Lung microvascular endothelial cell (primary cell): ENCODE results near the gene PCSK6. TPM values are rescaled to one million over a fixed set of nuclear protein-coding genes. Genes with fewer than 3 reads are reported as not detected.
A peak's percentile ranks its signal among the peaks of the same experiment; 100 is the strongest.

Source experiments
- DNase-seq, 2 donors: peaks; one replicate each; pipeline versions ENCODE4 v3.0.0 to v3.0.0-alpha.2; 2010; ENCODE audit warnings: low read depth in 2 of 2
- total RNA-seq: library from RNA; depleted of rRNA; stranded (reverse); fragments of >200 nt; gene quantifications from 2 replicates; pipeline ENCODE4 v1.2.1, GENCODE V29; 2014

PCSK6 gene
- total RNA-seq, 1 donor from 2014 or later, result 38.9 TPM

DNA sequence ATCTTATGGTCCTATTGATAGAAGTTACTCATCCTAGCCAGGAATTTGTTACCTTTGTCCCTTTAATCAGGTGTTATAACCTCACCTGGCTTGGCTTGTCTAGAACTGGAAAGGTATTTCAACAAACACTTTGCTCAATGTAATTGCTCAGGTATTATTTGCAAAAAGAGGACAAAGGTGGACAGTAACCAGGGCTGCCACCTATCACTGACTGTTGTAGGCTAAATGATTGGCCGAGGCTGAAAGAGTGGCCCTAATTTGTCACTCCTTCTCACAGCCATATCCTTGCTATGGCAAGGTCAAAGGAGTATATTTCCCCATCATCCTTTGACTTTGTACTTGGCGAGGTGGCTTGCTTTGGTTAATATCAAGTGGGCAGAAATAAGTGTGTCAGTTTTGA is 209.5 kb downstream of the PCSK6 start:
- no peak for DNase-seq

DNA sequence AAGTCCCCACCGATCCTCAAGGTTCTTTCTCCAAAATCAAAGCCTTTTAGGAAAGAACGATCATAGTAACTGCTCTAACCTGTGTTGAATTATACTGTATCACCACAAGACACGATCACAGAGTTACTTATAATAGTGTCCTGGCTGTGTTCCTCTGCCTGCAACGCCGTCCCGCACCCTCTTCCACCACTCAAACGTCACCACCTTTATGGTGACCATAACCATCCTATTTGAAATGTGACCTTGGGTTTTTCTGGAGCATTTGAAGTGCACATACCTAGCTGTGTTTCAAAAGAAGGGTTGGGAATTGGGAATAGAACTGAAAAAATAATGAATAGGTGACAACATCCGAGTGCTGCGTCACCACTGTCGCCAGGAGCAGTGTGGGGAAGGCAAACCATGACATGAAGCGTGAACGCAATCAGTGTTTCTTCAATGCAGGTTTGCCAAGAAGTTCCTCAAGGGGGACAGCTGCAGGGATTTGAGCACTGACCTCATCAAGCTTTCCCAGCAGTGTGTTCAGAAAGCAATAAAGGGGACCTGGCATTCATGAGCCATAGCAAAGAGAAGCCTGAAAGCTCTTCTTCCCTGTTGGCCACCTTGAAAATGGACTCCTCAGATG is 211.5 kb downstream of the PCSK6 start:
- DNase-seq, result no peak

DNA sequence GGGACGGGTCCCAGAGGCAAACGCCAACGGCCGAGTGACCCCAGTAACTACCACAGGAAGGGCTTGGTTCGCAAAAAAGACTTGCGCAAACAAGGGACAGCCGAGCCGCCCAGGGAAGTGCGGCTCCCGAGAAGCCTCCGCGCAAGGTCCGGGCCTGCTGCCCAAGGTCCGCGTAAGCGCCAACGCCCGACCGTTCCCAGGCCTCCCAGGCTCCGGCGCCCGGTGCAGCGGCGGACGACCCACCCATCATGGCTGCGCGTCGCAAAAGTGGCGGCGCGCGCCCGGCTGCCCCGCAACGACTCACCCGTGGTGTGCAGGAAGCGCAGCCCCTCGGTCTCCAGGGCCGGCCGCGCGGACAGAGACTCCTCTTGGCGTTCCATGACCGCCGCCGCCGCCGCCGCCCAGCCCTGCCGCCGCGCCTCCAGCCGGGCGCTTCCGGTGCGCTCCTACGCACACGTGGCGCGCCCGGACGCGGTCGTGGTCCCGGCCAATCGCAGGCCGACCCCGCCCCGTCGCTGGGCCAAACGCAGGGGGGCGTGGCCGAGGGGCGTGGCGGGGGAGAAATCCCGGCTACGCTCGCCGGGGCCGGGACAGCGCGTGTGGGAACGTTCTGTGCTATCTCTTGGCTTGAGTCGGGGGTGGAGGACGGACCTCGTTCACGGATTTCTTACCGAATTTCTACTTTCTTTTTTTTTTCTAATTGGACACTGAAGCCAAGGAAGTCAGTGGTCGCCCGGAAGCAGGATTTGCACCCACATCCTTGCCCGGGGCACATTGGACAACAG is 212.3 kb downstream of the PCSK6 start, which contains the start of gene SELENOS:
Gene SELENOS, minus strand, starts transcription at position 448 of the 785 bp plus-strand sequence. Its CDS starts 68 bp downstream, at position 380.
- peak; percentile 93 to 95 for DNase-seq

DNA sequence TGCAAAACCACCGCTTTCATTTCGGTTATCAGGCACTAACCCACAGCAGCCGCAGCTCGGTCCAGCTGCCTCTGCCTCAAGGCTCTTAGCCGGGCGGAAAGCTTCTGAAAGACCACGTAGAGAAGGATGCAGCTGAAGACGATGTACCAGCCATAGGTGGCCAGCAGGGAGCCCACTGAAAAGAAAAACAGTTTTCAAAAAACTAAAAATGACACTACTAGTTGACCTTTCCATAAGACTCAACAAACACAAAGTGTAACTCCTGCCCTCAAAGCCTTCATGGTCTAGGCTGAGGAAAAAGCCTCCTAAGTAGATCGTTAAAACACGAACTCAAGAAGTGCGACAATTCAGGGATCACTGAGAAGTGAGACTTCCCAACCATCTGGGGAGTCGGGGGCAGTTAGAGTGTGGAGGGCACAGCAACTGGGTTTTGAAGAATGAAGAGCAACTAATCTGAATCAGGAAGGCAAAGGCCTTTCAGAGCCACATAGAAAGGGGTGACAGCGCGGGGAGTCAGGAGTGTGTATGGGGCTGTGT is 212.9 kb downstream of the PCSK6 start:
- DNase-seq, result peak; percentile 40 to 62

DNA sequence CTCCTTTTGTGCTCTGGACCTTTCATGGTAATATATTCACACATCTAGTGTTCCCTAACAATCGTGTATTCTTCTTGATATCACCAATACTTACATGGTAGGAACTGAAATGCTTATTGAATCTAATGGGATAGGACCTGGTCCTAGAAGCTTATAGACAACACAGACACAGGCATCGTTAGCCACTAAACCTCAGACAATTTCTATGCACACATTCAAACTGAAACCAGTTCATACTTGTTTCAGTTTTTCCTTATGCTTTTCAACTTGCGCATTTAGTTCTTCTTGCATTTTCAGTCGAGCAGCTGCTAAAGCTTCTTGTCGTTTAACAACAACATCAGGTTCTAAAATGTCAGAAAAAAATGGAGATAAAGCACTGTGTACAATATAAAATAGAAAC is 214.5 kb downstream of the PCSK6 start:
- DNase-seq, result no peak

DNA sequence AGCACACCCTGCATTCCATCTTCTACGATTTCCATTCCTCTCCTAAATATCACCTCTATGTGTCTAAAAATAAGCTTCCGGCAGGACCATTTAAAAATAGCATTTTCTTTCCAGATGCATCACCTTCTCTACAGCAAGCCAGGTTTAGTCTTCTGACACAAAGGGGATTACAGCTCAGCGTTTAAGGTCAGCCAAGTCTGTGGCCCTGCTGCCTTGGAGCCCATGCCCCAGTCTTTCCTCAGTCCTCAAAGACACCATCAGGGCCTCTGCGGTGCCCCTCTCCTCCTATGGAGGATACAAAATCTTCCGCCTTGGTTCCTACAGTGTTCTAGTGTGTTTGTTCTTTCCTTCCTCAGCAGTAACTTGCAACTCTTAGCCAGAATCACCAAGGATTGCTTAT is 216.0 kb downstream of the PCSK6 start:
- DNase-seq, result no peak

DNA sequence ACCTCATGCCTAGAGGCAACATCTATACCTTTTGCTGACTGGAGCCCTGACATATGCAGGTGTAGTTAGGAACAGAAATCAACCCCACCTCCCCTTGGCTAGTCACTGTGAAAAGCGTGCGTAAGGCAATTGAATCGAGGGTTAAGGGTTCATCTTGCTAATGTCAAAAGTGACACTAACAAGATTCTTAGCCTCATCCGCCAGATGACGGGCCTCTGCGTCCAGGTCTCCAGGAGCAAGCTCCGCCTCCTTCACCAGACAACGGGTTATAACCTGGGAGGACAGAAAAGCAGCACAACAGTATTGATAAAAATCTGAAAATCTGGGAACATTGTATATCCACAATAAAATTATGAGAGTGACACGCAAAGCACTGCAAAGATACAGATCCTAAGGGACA is 216.9 kb downstream of the PCSK6 start:
- DNase-seq, result no peak

DNA sequence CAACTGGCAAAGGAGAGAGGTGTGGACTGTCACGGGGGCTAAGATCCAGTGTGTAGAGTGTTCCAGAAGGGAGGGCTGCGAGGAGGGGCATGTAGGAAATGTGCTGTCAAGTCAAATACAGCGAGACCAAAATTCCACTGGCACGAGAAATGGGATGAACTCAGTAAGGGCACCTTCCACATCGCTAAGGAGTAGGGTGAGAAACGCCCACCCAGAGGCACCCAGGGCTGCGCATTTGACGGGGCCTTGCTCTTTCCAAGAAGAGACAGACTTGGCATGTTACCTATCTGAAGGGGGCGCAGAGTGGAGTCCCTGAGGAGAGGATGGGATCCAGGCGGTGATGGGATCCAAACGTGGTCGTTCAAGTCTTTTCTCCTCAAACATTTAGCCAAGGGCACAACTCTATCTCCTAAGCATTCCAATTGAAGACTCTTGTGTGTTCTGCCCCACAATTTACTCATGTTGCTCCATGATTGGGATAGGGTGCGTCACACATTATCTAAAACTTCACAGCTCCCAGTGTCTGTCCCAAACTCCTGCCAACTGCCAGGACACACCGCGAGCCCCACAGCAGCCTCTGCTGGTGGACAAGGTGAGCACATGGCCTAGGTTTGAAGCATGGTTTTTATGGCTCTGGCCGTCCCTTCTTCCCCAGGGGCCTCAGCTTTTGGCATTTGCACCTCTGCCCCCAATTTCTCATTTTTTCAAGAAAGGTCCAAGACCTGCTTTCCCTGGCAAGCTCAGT is 219.9 kb downstream of the PCSK6 start:
- DNase-seq, result peak; percentile 26 to 46

DNA sequence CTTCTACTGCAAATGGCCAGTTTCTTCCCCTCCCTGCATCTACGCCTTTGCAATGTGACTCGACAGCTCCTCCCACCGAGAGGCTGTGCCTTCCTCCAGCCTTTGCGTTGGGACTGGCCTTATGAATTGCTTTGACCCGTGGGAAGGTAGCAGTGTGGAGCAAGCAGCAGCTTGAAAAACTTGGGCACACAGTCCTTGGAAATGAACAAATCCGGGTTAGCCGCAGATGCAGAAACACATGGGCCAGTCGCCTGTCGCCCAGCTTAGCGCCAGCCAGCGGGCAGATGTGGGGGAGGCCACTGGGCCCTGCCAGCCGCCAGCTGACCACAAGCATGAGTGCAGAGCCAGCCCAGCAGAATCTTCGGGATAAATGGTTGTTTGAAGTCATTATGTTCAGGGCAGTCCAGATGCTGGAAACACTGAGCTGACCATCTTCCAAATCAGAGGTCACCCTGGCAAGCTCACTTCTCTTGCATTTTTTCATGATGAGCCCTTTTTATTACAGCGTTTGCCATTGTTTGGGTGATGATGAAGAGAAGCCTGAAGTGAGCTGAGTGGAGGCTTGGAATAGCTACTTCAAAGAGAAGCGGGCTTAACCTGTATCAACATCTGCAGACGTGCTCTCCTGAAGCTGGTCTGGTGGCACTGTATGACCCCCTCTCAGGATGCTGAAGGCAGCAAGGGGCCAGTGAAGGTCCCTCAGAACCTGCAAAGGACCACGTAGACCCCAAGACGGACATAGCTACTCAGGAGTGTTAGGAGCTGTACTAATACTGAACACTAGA is 222.0 kb downstream of the PCSK6 start:
- peak in 1 of 2 donors; percentile 33 for DNase-seq

DNA sequence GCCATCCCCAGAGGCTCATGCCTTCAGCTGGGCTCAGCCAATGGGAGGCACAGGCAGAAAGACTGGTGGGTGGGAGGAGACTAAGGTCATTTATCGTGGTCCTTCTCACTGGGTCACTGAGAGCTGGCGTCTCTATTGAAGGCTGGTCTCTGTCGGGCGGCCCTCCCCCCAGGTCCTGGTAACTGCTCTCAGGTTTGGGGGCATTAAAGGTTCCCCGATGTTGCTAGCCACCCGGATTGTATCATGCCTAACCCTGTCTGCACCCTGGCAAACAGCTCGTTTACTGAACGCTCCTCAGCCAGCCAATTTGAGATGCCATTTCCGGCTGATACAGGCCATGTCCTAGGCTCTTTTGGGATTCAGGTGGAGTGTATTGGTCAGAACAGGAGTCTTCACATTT is 222.7 kb downstream of the PCSK6 start:
- DNase-seq, result no peak

DNA sequence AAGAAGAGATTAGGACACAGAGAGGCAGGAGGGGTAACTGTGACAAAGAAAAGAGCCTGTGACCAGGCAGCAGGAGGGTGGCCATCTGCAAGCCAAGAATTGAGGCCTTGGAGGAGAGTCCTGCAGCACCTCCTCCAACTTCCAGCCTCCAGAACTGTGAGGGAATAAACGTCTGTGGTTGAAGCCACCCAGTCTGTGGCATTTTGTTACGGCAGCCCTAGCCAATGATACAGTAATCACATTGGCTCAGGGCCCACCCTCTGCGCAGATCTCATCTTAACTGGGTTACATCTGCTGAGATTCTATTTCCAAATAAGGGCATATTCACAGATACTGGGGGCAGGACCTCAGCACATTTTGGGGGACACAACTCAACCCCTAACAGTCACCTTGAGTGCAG is 223.5 kb downstream of the PCSK6 start:
- DNase-seq, result no peak

DNA sequence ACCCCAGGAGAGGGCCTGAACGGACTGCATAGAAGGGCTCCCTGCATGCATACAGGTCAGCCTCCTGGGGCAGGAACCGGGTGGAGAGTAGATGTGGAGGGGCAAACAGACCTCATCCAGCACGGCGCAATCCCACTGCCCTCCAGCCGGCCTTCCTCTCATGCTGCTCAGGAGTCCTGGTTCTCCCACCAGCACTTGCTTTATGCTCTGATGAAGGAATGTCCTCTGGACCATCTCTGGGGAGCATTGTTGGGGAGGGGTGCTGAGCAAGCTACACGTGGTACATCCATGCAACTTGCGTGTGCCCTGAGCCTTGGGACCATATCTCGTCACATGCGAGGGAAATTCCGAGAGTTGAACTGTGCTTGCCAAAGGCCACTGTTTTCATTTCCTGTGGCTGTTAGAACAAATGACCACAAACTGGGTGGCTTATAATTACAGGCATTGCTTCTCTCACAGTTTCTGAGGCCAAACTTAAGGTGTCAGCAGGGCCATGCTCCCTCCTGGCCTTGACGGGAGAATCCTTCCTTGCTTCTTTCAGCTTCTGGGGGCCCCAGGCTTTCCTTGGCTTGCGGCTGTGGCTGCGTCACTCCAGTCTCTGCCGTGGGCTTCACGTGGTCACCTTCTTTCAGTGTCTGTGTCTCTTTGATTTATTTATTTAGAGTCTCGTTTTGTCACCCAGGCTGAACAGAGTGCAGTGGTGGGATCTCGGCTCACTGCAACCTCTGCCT is 224.4 kb downstream of the PCSK6 start:
- DNase-seq, result peak; percentile 62 to 83

DNA sequence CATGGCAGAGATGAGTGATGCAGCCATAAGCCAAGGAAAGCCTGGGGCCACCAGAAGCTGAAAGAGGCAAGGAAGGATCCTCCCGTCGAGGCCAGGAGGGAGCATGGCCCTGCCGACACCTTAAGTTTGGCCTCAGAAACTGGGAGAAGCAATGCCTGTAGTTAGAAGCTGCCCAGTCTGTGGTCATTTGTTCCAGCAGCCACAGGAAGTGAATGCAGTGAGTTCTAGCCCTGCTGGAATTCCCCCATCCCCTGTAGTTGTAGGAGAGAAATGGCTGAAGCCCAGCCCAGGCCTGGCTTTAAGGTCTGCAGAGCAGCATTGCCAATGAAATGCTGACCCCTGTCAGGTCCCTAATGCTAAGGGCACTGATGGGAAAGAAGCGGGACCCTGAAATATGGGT is 225.5 kb downstream of the PCSK6 start:
- peak; percentile 72 to 77 for DNase-seq

DNA sequence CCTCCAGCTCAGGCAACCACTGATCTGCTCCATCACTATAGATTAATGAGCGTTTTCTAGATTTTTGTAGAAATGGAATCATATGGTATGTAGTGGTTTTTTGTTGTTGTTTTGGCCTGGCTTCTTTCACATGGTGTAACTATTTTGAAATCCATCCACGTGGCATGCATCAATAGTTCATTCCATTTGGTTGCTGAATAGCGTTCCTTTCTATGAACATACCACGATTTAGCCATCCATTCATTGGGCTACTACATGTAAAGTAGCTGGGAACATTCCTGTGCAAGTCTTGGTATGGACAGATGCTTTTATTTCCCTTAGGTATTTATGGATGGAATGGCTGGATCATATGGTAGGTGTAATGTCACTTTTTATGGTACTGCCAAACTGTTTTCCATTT is 227.0 kb downstream of the PCSK6 start:
- DNase-seq, result no peak

DNA sequence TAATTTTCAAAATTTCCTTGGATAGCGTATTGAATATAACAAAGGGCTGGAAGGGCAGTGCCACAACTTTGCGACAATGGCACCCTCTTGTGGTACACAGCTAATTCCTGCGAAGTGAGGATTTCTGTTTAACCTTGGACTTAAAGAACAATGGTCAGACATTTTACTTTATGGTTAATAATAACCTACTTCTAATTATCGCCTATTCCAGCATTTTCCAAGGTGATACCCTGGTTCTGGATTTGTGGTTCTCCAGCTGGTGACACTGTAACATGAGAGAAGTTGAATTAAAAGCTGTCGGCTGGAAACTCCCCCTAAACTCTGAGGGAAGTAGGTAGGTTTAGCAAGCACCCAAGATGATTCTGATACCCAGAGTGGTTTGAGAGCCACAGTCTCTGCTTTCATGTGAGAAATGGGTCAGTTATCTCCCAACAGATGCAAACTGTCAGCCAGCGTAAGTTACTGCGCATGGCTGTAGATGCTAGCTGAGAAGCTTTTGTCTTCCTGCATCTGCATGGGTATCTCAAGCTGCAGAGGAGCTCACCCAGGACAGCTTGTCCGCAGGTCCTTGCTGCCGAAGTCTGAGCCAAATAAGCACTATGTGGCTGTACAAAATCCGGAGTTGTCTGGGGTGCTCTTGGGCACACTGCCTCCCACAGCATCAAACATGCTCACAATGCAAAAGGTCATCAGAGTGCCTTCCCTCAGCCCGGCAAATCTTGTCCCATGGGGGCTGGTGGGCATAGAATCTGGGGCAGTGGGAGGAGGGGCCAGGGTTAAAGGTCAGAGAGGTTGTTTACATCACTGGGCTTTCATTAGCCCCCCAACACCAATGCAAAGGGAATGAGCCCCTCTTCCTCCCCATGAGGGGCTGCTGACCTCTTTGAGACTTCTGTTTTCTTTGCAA is 231.0 kb downstream of the PCSK6 start:
- peak; percentile 81 to 84 for DNase-seq

DNA sequence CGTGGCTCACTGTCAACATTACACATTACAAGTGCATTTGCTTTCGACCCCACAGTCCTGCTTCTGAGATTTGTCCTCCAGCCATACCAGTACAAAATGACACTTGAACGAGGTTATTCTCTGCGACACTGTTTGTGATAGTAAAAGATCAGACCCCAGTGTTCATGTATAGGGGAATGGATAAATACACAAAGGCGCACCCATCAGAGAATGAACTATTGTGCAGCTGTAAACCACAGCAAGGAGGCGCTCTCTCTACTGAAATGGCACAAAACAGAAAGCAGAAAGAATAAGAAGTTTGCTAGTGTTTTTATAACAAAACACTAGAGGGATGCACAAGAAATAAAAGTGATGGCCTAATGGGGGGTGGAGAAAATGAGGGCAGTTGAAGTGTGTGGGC is 232.8 kb downstream of the PCSK6 start:
- DNase-seq, result peak in 1 of 2 donors; percentile 28

DNA sequence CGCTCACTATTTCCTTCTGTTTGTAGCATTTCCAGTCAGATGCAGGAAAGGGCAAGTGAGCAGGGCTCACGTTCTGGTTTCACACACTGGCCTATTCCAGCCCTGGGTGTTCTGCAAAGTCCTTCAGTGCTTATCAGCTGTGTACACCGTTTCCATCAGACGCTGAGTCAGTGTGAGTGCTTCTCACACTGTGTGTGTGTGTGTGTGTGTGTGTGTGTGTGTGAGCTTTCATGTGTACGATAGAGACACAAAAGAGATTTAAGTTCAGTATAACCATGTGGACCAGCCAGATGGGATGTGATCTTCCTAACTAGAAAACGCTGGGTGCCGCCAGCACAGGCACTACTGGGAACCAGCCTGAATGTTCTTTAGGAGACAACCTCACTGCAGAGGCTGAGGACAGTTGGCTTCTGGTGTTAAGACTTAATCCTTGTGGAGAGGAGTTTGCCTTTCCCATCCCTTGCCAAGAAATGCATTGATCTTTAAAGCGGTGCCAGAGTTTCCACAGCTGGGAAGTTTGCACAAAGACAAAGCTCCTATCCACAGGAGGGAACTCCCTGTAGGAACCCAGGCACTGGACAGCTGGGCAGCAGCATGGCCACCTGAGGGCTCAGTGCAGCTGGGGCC is 233.8 kb downstream of the PCSK6 start:
- DNase-seq, result peak; percentile 60 to 86

DNA sequence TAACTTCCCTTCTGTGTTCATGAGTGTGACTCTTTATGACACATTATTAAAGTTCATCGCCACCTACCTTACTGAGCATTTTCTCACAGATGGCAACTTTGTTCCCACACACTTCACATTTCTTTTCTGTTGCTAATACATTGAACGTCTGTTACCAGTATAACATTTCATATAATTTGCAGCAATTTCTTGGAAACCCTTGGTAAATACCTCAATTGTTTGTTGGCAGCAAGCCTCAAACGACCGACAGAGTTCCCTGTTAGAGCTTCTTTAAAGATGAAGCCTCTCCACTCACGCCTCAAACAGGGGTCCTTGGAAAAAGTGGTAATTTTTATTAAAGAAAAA is 234.5 kb downstream of the PCSK6 start:
- DNase-seq, result no peak
